Stimulated activated memory B cell treated with anti-CD40 and anti-IgM and Interleukin-4, amounts not matched to agents 10 μg/mL and 1 μg/mL and 100 μg/mL, for 72 hours (primary cell): ENCODE results near the gene OR51A4.
"Not testable (repeated sequence)": the region's sequence is repeated elsewhere in the genome, so short reads cannot be mapped to it uniquely, and the experiment has no call there.

Experiments
- ATAC-seq: fragments of 150-1000 bp; cut with Tn5 transposase; 2 replicates; pipeline ENCODE4 v1.10.0; 2021
- H3K27ac Mint-ChIP-seq: one replicate; pipeline ENCODE4 v1.8.0; 2022; ENCODE audit warnings: mild to moderate bottlenecking, mixed read lengths
- H3K27me3 Mint-ChIP-seq: one replicate; pipeline ENCODE4 v1.8.0; 2022; ENCODE audit warnings: mixed read lengths
- H3K36me3 Mint-ChIP-seq: one replicate; pipeline ENCODE4 v1.8.0; 2022; ENCODE audit warnings: mixed read lengths
- H3K4me1 Mint-ChIP-seq: one replicate; pipeline ENCODE4 v1.8.0; 2022; ENCODE audit warnings: mixed read lengths
- H3K4me3 Mint-ChIP-seq: one replicate; pipeline ENCODE4 v1.8.0; 2022; ENCODE audit warnings: mild to moderate bottlenecking, moderate library complexity, mixed read lengths
- H3K9me3 Mint-ChIP-seq: one replicate; pipeline ENCODE4 v1.8.0; 2022; ENCODE audit warnings: mixed read lengths

OR51A4 gene

GRCh38 chr11:4947505-4947904, at the start of gene OR51A4:
OR51A4 (minus strand) TSS chr11:4947605; CDS start chr11:4947100, 505 bp downstream.
- H3K36me3 Mint-ChIP-seq: no peaks in the 10 kb centered on the region
- H3K4me1 Mint-ChIP-seq: no peaks in the 10 kb centered on the region
- H3K4me3 Mint-ChIP-seq: no peak within 1 kb of the TSS

DNA sequence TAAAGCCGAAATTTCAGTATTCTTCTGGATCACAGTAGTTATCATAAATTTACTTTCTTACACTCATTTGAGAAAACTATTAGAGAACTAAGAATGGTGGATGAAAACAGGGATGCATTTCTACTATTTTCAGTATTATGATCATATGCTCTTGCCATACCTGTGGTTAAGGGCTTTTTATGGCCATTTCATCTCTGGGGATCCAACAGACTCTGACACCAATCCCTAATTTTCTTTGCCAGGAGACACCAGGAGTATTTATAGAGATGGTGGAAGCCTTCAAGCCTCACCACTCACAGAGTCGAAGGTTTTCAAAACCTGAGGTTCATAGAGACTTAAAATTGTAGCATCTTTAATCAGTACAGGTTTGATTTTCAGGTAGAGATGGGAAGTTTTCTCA, 47.1 kb upstream of the OR51A4 start, which contains the start of gene OR51L1:
OR51L1 (plus strand) TSS at position 301 of the 400 bp plus-strand sequence. CDS start 4,132 bp downstream, outside the sequence.
- Mint-ChIP-seq H3K36me3 (no peaks in the 10 kb centered on the region), H3K4me1 (no peaks in the 10 kb centered on the region), H3K9me3 (no peaks in the 10 kb centered on the region), H3K4me3 (no peak within 1 kb of the TSS), H3K27me3 (no peaks in the 10 kb centered on the region), H3K27ac (no peak within 1 kb of the TSS)
- ATAC-seq: no peak

More at GRCh38 chr11:4947505-4947904, at the start of gene OR51A4:
- no peak within 1 kb of the TSS for H3K27ac Mint-ChIP-seq
- no peak for ATAC-seq
- no peaks in the 10 kb centered on the region for H3K9me3 Mint-ChIP-seq
- no peaks in the 10 kb centered on the region for H3K27me3 Mint-ChIP-seq

GRCh38 chr11:4991060-4991459, 43.7 kb upstream of the OR51A4 start:
- H3K36me3 Mint-ChIP-seq: no peaks in the 10 kb centered on the region
- H3K27me3 Mint-ChIP-seq: no peaks in the 10 kb centered on the region
- no peak overlapping the region for H3K27ac Mint-ChIP-seq
- no peaks in the 10 kb centered on the region for H3K4me1 Mint-ChIP-seq
- H3K4me3 Mint-ChIP-seq: no peak overlapping the region
- no peaks in the 10 kb centered on the region for H3K9me3 Mint-ChIP-seq
- no peak for ATAC-seq

GRCh38 chr11:4983841-4984240, 36.4 kb upstream of the OR51A4 start:
- no peaks in the 10 kb centered on the region for H3K27me3 Mint-ChIP-seq
- no peak for ATAC-seq

DNA sequence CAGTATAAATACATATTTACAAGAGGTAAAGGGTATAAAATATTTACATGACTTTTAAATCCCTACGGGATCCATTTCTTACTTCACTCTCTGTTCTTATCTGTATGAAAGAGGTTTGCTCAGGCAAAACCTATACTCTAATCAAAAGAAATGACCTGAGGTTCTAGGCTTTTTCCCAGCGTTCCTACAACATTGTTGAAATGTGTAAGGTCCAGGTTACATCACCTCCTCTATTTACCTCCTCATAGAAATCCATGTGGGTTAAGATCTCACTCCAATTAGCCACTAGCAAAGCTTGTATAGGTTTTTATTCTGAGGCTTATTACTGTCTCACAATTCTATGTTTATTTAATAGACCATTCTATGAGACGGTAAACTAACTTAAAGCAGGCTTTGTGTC, 35.3 kb upstream of the OR51A4 start:
- H3K27ac Mint-ChIP-seq: no peak overlapping the region
- peaks cover 5% of the 10 kb centered on the region for H3K9me3 Mint-ChIP-seq
- ATAC-seq: no peak
- H3K4me3 Mint-ChIP-seq: no peak overlapping the region
- no peaks in the 10 kb centered on the region for H3K27me3 Mint-ChIP-seq
- H3K36me3 Mint-ChIP-seq: no peaks in the 10 kb centered on the region
- H3K4me1 Mint-ChIP-seq: no peaks in the 10 kb centered on the region

More at GRCh38 chr11:4983841-4984240, 36.4 kb upstream of the OR51A4 start:
- no peaks in the 10 kb centered on the region for H3K9me3 Mint-ChIP-seq
- H3K4me1 Mint-ChIP-seq: no peaks in the 10 kb centered on the region
- H3K4me3 Mint-ChIP-seq: no peak overlapping the region
- H3K36me3 Mint-ChIP-seq: no peaks in the 10 kb centered on the region
- no peak overlapping the region for H3K27ac Mint-ChIP-seq

- no peaks in the 10 kb centered on the region for H3K27me3 Mint-ChIP-seq
- H3K9me3 Mint-ChIP-seq: peaks cover 5% of the 10 kb centered on the region
- no peaks in the 10 kb centered on the region for H3K36me3 Mint-ChIP-seq
- no peak overlapping the region for H3K27ac Mint-ChIP-seq
- no peaks in the 10 kb centered on the region for H3K4me1 Mint-ChIP-seq
- ATAC-seq: no peak
- H3K4me3 Mint-ChIP-seq: no peak overlapping the region
Measured at GRCh38 chr11:4979036-4979435, 31.6 kb upstream of the OR51A4 start.

DNA sequence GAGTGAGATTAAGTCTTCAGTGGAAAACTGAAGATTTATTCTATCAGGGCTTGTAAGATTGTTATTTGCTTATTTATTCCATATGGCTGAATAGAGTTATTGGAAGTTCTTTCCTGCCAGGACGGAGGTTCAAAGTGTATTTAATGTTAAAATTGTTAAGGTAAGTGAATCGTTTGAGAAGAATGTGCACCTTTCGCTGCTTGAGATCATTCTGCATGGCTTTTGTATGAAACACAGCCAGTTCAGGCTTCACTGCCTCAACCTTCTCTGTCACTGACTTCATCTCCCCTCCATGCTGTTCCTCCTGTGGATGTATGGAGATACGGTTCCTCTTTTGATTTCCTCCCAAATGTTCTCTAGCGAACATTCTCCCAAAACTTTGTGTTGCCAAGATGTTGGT, 28.0 kb upstream of the OR51A4 start:
- no peak for ATAC-seq

GRCh38 chr11:4962816-4963215, 15.4 kb upstream of the OR51A4 start:
- no peak overlapping the region for H3K27ac Mint-ChIP-seq
- H3K9me3 Mint-ChIP-seq: peaks cover 6% of the 10 kb centered on the region
- H3K4me3 Mint-ChIP-seq: no peak overlapping the region
- H3K4me1 Mint-ChIP-seq: no peaks in the 10 kb centered on the region
- ATAC-seq: no peak
- H3K36me3 Mint-ChIP-seq: no peaks in the 10 kb centered on the region
- peaks cover 9% of the 10 kb centered on the region for H3K27me3 Mint-ChIP-seq

More for the DNA sequence above, 28.0 kb upstream of the OR51A4 start:
- Mint-ChIP-seq H3K27ac (no peak overlapping the region), H3K4me1 (no peaks in the 10 kb centered on the region), H3K36me3 (no peaks in the 10 kb centered on the region), H3K27me3 (no peaks in the 10 kb centered on the region), H3K9me3 (peaks cover 5% of the 10 kb centered on the region), H3K4me3 (no peak overlapping the region)

DNA sequence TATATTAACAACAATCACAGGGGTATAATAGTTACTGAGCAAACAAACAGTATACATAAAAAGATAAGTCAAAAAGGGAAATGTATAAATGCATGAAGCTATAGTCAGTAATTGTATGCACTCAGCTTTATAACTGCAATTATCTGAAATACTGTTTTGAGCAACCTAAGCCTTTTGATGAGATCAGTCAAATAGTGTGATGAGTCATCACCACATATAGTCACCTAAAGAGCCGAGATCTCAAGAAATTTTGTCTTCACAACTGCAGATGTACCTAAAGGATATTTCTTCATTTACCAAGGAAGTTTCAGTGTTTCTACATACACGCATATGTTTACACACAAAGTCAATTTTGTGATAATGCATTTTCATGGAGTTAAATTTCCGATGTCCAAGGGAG, 13.5 kb upstream of the OR51A4 start:
- no peak overlapping the region for H3K27ac Mint-ChIP-seq
- no peak for ATAC-seq
- peaks cover 6% of the 10 kb centered on the region for H3K9me3 Mint-ChIP-seq
- no peaks in the 10 kb centered on the region for H3K36me3 Mint-ChIP-seq
- H3K27me3 Mint-ChIP-seq: peaks cover 9% of the 10 kb centered on the region
- H3K4me1 Mint-ChIP-seq: no peaks in the 10 kb centered on the region
- no peak overlapping the region for H3K4me3 Mint-ChIP-seq

- Mint-ChIP-seq H3K4me1 (no peaks in the 10 kb centered on the region), H3K4me3 (no peak overlapping the region), H3K27me3 (peaks cover 9% of the 10 kb centered on the region), H3K36me3 (no peaks in the 10 kb centered on the region), H3K9me3 (peaks cover 3% of the 10 kb centered on the region), H3K27ac (no peak overlapping the region)
- ATAC-seq: no peak
Measured at GRCh38 chr11:4957396-4957795, 10.0 kb upstream of the OR51A4 start.

GRCh38 chr11:4955613-4956012, 8.2 kb upstream of the OR51A4 start, which contains the start of gene OR51A2:
OR51A2 (minus strand) TSS chr11:4955713; CDS start chr11:4955713, 0 bp downstream.
- H3K9me3 Mint-ChIP-seq, H3K36me3 Mint-ChIP-seq, H3K27me3 Mint-ChIP-seq, H3K4me1 Mint-ChIP-seq, H3K27ac Mint-ChIP-seq, H3K4me3 Mint-ChIP-seq, ATAC-seq: not testable (repeated sequence)

DNA sequence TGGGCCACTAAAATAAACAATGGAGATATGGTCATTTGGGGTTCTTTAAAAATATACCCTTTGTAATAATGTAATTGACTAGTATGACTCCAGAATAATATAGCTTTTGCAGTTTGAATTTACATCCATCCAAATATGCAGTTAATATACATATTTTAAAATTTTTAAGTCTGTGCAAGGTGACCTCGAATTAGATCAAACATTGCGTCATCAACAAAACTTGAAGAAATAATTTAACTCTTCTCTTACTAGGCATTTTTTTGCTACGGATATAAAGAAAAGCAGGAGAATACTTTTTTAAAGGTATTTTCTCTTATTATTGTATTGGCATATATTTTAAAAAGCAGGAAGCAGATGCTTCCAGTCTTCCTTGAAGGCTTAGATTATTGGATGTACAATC, 10.7 kb downstream of the OR51A4 start:
- Mint-ChIP-seq H3K4me3 (no peak overlapping the region), H3K27ac (no peak overlapping the region), H3K4me1 (no peaks in the 10 kb centered on the region), H3K36me3 (no peaks in the 10 kb centered on the region), H3K27me3 (no peaks in the 10 kb centered on the region), H3K9me3 (no peaks in the 10 kb centered on the region)
- no peak for ATAC-seq

DNA sequence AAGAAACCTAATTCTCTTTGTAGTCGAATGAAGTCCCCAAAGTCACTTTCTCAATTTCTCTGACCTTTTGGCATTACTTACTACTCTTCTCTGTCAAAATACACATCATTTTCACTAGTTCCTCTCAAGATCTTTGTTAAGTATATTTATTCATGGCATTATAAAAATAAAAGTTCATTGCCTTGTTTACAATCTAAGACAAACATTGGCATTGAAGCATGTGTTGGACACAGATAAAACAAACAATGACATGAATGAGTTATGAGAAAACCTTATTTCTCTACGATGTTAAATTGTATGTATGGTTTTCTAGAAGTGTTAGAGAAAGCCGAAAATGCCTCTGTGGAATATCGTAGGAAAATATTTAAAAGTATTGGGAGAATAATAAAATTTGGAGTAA, 14.7 kb downstream of the OR51A4 start:
- no peaks in the 10 kb centered on the region for H3K4me1 Mint-ChIP-seq
- no peak for ATAC-seq
- H3K9me3 Mint-ChIP-seq: no peaks in the 10 kb centered on the region
- no peaks in the 10 kb centered on the region for H3K36me3 Mint-ChIP-seq
- no peaks in the 10 kb centered on the region for H3K27me3 Mint-ChIP-seq
- H3K4me3 Mint-ChIP-seq: no peak overlapping the region
- H3K27ac Mint-ChIP-seq: no peak overlapping the region

DNA sequence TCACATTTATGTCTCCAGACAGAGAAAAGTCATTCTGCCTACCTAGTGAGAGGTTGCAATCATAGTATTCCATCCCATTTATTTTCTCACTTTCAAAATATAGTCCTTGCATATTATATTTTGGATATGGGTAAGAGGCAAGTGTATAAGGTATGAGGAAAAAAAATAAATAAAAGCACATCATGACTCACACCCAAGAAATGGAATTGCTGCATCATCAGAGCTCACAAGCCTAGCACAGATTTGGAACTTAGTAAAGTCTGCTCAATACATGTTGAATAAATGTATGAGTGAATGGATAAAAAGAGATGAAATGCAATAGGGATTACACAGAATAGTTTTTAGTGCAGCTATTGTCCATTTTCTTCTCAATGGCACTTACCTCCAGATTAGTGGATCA, 20.8 kb downstream of the OR51A4 start:
- no peak for ATAC-seq
- Mint-ChIP-seq H3K36me3 (no peaks in the 10 kb centered on the region), H3K9me3 (no peaks in the 10 kb centered on the region), H3K27ac (no peak overlapping the region), H3K4me3 (no peak overlapping the region), H3K27me3 (no peaks in the 10 kb centered on the region), H3K4me1 (no peaks in the 10 kb centered on the region)

- no peak within 1 kb of the TSS for H3K4me3 Mint-ChIP-seq
- H3K4me1 Mint-ChIP-seq: no peaks in the 10 kb centered on the region
- no peaks in the 10 kb centered on the region for H3K36me3 Mint-ChIP-seq
- no peak within 1 kb of the TSS for H3K27ac Mint-ChIP-seq
- no peaks in the 10 kb centered on the region for H3K9me3 Mint-ChIP-seq
- no peak for ATAC-seq
- H3K27me3 Mint-ChIP-seq: no peaks in the 10 kb centered on the region
Measured at GRCh38 chr11:4924239-4924638, 23.2 kb downstream of the OR51A4 start, which contains the start of gene OR51G1. OR51G1 (minus strand) TSS chr11:4924339; CDS start chr11:4924339, 0 bp downstream.

GRCh38 chr11:4922304-4922703, 25.1 kb downstream of the OR51A4 start:
- no peak for ATAC-seq
- Mint-ChIP-seq H3K9me3 (no peaks in the 10 kb centered on the region), H3K27ac (no peak overlapping the region), H3K27me3 (no peaks in the 10 kb centered on the region), H3K4me1 (no peaks in the 10 kb centered on the region), H3K36me3 (no peaks in the 10 kb centered on the region), H3K4me3 (no peak overlapping the region)

- Mint-ChIP-seq H3K4me3 (no peak overlapping the region), H3K9me3 (no peaks in the 10 kb centered on the region), H3K27ac (no peak overlapping the region), H3K27me3 (no peaks in the 10 kb centered on the region), H3K36me3 (no peaks in the 10 kb centered on the region), H3K4me1 (no peaks in the 10 kb centered on the region)
- ATAC-seq: no peak
Measured at GRCh38 chr11:4921796-4922195, 25.6 kb downstream of the OR51A4 start.
